ENCODE data around the gene OR2V2. TPM values are rescaled to one million over a fixed set of nuclear protein-coding genes. Genes with fewer than 3 reads are reported as not detected.
A peak's percentile ranks its signal among the peaks of the same experiment; 100 is the strongest.
"Not testable (repeated sequence)": the region's sequence is repeated elsewhere in the genome, so short reads cannot be mapped to it uniquely, and the experiment has no call there.

OR2V2 gene
- total RNA-seq, 2 experiments from 2014 or later, result not detected

DNA sequence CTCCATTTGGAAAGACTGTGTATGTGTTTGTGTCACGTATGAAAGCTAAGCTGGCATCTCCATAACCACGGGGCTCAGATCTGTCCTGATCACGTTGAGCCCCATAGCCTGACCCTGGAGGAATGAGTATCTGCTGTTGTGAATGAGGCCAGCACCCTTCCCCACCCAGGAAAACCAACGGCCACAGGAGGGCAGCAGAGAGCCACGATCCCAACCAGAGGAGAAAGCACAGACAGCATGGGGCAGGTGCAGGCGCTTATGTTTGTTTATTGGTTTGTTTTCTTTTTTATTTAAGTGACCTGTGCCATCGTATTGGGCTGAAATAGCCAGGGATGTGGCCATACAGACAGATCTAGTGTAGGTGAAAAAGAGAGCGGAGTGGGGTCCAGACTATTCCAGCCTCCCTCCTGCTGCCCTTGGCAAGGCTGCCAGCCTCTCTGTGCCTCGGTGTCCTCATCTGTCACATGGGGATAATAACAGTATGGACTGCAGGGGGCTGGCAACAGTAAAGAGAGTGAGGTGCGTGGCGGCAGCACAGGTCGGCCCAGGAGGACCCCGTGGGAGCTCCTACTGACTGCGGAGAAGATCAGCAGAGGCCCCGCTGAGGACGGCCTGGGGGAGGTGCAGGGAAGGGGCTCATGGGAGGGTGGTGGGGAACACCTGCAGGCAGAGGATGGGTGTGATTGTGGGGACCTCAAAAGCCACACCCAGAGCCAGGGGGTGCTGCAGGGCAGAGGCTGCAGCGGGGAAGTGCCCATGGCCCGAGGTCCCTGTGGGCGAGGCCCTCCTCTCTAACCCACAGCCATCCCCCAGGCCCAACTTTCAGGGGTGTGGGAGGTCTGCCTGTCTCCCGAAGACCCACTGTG is 12.1 kb downstream of the OR2V2 start:
- Mint-ChIP-seq H3K4me1 (ENCODE audit: low read depth) (peaks cover 33% of the 10 kb centered on the region), H3K4me3 (peak overlapping the region; percentile 57), H3K27ac (peak overlapping the region; percentile 88), H3K27me3 (peaks cover 18% of the 10 kb centered on the region), H3K36me3 (no peaks in the 10 kb centered on the region), H3K9me3 (no peaks in the 10 kb centered on the region)
- CTCF ChIA-PET, result interaction anchor here (0.7 to 2.0 kb wide), 5 partner anchors 9 to 48 kb away, joined by 3 to 7 read pairs (median 4); no protein-coding TSS in a partner anchor
- intact Hi-C loops (cut with micrococcal nuclease), result loop anchor here (1.0 to 2.0 kb wide), 7 partner anchors 14 to 351 kb away; partner anchors contain the start of gene TRIM41
- POLR2A ChIA-PET, result interaction anchor here (0.8 kb wide), 1 partner anchor 101 kb away, joined by 3 read pairs; the partner anchor contains the start of gene TRIM52
- DNase-seq, result peak; percentile 96

DNA sequence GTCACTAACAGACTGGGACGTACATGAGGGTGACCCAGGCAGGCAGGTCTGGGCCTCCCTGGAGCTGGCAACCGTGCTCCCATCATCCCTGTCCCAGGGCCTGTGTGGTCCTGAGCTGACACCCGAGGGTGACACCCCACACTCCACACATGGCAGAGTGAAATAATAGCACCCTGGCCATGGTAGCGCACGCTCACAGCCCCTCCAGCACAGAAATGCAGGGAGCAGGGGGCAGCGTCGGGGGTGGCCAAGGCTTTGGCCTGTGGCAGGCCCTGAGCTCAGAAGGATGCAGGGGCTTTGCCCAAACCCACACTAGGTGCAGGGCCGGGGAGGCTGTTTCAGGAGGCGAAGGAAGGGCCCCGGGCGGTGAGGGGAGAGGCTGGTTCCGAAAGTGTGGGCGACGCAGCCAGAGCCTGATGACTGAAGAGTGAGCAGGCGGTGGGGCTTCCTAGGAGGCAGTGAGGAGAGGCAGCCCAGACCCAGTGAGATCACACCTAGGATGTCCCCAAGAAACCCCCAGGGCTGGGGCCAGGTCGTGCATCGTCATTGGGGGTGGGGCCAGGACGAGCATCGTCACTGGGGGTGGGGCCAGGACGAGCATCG is 12.9 kb downstream of the OR2V2 start:
- H3K4me3 Mint-ChIP-seq, result peak overlapping the region; percentile 57
- DNase-seq, result peak; percentile 92
- H3K4me1 Mint-ChIP-seq (ENCODE audit: low read depth), result peaks cover 32% of the 10 kb centered on the region
- H3K9me3 Mint-ChIP-seq, result no peaks in the 10 kb centered on the region
- ChIA-PET POLR2A (interaction anchor here (0.8 kb wide), 1 partner anchor 101 kb away, joined by 3 read pairs; the partner anchor contains the start of gene TRIM52), CTCF (interaction anchor here (1.0 to 2.0 kb wide), 4 partner anchors 12 to 47 kb away, joined by 3 to 7 read pairs (median 4); no protein-coding TSS in a partner anchor)
- intact Hi-C loops (cut with micrococcal nuclease), result loop anchor here (1.0 to 2.0 kb wide), 6 partner anchors 29 to 351 kb away; partner anchors contain the start of gene TRIM41
- peak overlapping the region; percentile 88 for H3K27ac Mint-ChIP-seq
- no peaks in the 10 kb centered on the region for H3K36me3 Mint-ChIP-seq
- peaks cover 20% of the 10 kb centered on the region for H3K27me3 Mint-ChIP-seq

DNA sequence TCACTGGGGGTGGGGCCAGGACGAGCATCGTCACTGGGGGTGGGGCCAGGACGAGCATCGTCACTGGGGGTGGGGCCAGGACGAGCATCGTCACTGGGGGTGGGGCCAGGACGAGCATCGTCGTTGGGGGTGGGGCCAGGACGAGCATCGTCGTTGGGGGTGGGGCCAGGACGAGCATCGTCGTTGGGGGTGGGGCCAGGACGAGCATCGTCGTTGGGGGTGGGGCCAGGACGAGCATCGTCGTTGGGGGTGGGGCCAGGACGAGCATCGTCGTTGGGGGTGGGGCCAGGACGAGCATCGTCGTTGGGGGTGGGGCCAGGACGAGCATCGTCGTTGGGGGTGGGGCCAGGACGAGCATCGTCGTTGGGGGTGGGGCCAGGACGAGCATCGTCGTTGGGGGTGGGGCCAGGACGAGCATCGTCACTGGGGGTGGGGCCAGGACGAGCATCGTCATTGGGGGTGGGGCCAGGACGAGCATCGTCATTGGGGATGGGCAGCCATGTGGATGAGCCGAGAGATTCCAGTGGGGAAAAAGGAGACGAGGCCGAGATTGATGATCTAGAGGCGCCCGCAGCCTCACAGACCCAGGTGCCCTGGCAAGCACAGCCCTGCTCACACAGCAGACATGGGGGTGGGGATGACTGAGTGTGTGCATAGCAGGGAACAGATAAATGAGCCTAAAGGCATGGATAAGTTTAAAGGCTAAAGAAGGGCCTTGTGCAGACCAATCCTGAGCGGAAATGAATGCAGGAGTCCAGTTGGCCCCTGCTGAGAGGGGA is 13.6 kb downstream of the OR2V2 start:
- Mint-ChIP-seq H3K4me3 (peak overlapping the region; percentile 75), H3K27ac (peak overlapping the region; percentile 89), H3K27me3 (peaks cover 26% of the 10 kb centered on the region), H3K4me1 (ENCODE audit: low read depth) (peaks cover 34% of the 10 kb centered on the region)
- CTCF ChIA-PET, result interaction anchor here (1.0 to 1.1 kb wide), 3 partner anchors 24 to 29 kb away, joined by 4 to 5 read pairs (median 4); no protein-coding TSS in a partner anchor
- H3K36me3 Mint-ChIP-seq, H3K9me3 Mint-ChIP-seq: not testable (repeated sequence)
- POLR2A ChIA-PET, result interaction anchor here (1.4 kb wide), 1 partner anchor 28 kb away, joined by 4 read pairs; no protein-coding TSS in a partner anchor
- intact Hi-C loops (cut with micrococcal nuclease), result loop anchor here (1.0 to 2.0 kb wide), 6 partner anchors 28 to 352 kb away; partner anchors contain the start of gene TRIM41
- DNase-seq, result peak; percentile 77

DNA sequence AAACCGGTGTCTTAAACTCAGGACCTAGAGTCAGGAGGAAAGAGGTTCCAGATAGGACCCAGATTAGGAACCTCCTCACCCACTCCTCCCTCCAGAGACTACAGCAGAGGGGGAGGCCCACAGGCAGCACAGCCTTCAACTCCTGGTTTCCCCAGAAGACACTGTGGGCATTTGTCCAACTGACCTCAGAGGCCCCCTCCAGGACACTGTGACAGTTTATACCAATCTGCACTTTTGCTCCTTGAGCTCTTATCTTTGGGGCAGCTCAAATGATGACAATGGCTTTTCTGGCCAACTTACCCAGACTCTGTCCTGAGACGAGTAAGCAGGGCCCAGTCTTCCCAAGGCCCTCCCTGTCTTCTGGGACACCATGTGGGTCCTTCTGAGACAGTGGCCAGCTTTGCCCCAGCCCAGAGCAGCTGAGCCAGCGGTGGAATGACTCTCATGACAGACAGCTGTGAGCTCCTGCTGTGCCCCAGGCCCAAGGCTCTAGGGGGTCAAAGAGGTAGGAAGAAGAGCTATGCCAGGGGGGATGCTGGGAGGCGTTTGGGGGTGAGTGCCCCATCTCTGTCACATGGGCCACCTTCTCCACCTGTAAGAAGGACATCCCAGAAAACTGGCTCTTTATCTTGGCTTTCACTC is 14.3 kb downstream of the OR2V2 start:
- Mint-ChIP-seq H3K4me3 (peak overlapping the region; percentile 75), H3K36me3 (peaks cover 2% of the 10 kb centered on the region), H3K4me1 (ENCODE audit: low read depth) (peaks cover 39% of the 10 kb centered on the region), H3K27ac (peak overlapping the region; percentile 89), H3K27me3 (peaks cover 28% of the 10 kb centered on the region), H3K9me3 (no peaks in the 10 kb centered on the region)
- DNase-seq, result no peak
- CTCF ChIA-PET, result interaction anchor here (1.0 kb wide), 1 partner anchor 23 kb away, joined by 4 read pairs; no protein-coding TSS in a partner anchor
- POLR2A ChIA-PET, result interaction anchor here (1.4 kb wide), 1 partner anchor 27 kb away, joined by 4 read pairs; no protein-coding TSS in a partner anchor
- intact Hi-C loops (cut with micrococcal nuclease), result loop anchor here (2.0 kb wide), 3 partner anchors 27 to 353 kb away; no protein-coding TSS in a partner anchor

DNA sequence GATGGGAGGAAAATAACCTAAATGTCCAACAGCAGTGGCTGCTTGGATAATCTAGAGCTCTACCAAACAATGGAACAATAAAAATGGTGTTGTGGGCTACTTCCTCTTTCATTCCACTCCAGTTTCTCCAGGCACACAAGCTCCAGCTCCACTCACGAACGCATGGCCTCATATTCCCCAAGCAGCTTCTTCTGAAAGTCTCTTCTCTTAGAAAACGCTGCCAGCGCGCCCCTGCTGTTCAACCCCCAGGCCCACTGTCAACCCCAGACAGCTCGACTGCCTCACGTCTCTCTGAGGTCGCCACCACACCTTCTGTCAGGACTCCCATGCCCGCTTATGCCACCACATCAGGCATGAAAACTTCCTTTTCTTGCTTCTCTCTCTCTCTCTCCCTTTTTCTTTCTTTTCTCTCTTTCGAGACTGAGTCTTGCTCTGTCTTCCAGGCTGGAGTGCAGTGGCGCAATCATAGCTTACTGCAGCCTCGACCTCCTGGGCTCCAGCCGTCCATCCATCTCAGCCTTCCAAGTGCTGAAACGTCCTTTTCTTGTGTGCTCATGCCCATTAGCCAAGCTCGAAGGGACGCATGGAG is 16.2 kb downstream of the OR2V2 start:
- POLR2A ChIA-PET, result no interaction called here
- H3K9me3 Mint-ChIP-seq, result no peaks in the 10 kb centered on the region
- peak overlapping the region; percentile 55 for H3K4me3 Mint-ChIP-seq
- intact Hi-C loops (cut with micrococcal nuclease), result no loop called here
- peaks cover 53% of the 10 kb centered on the region for H3K4me1 Mint-ChIP-seq (ENCODE audit: low read depth)
- CTCF ChIA-PET, result interaction anchor here (0.9 kb wide), 1 partner anchor 21 kb away, joined by 3 read pairs; no protein-coding TSS in a partner anchor
- H3K27me3 Mint-ChIP-seq, result peaks cover 43% of the 10 kb centered on the region
- H3K27ac Mint-ChIP-seq, result peak overlapping the region; percentile 44
- no peak for DNase-seq
- H3K36me3 Mint-ChIP-seq, result peaks cover 2% of the 10 kb centered on the region

GRCh38 chr5:181164076-181164952 is 16.9 kb downstream of the OR2V2 start:
- intact Hi-C loops (cut with micrococcal nuclease), result no loop called here
- Mint-ChIP-seq H3K9me3 (no peaks in the 10 kb centered on the region), H3K4me1 (ENCODE audit: low read depth) (peaks cover 58% of the 10 kb centered on the region), H3K27me3 (peaks cover 48% of the 10 kb centered on the region), H3K27ac (peak overlapping the region; percentile 44), H3K36me3 (peaks cover 2% of the 10 kb centered on the region), H3K4me3 (peak overlapping the region; percentile 55)
- ChIA-PET POLR2A (no interaction called here), CTCF (no interaction called here)
- no peak for DNase-seq

GRCh38 chr5:181166812-181167733 is 19.7 kb downstream of the OR2V2 start:
- no peak overlapping the region for H3K4me3 Mint-ChIP-seq
- peaks cover 2% of the 10 kb centered on the region for H3K36me3 Mint-ChIP-seq
- no peaks in the 10 kb centered on the region for H3K9me3 Mint-ChIP-seq
- H3K27ac Mint-ChIP-seq, result peak overlapping the region; percentile 3
- DNase-seq, result no peak
- peaks cover 69% of the 10 kb centered on the region for H3K27me3 Mint-ChIP-seq
- ChIA-PET CTCF (interaction anchor here (1.5 to 1.8 kb wide), 2 partner anchors 22 to 40 kb away, joined by 3 to 9 read pairs; no protein-coding TSS in a partner anchor), POLR2A (no interaction called here)
- intact Hi-C loops (cut with micrococcal nuclease), result no loop called here
- H3K4me1 Mint-ChIP-seq (ENCODE audit: low read depth), result peaks cover 53% of the 10 kb centered on the region

GRCh38 chr5:181167814-181168488 is 20.6 kb downstream of the OR2V2 start:
- peaks cover 57% of the 10 kb centered on the region for H3K4me1 Mint-ChIP-seq (ENCODE audit: low read depth)
- peak; percentile 54 for DNase-seq
- peaks cover 71% of the 10 kb centered on the region for H3K27me3 Mint-ChIP-seq
- H3K27ac Mint-ChIP-seq, result no peak overlapping the region
- POLR2A ChIA-PET, result no interaction called here
- H3K36me3 Mint-ChIP-seq, result peaks cover 2% of the 10 kb centered on the region
- CTCF ChIA-PET, result interaction anchor here (0.8 to 1.8 kb wide), 4 partner anchors 11 to 39 kb away, joined by 3 to 9 read pairs (median 3); no protein-coding TSS in a partner anchor
- H3K4me3 Mint-ChIP-seq, result no peak overlapping the region
- intact Hi-C loops (cut with micrococcal nuclease), result loop anchor here (2.0 kb wide), 1 partner anchor 15 kb away; no protein-coding TSS in a partner anchor
- no peaks in the 10 kb centered on the region for H3K9me3 Mint-ChIP-seq

GRCh38 chr5:181168595-181169118 is 21.3 kb downstream of the OR2V2 start:
- POLR2A ChIA-PET, result interaction anchor here (0.9 kb wide), 1 partner anchor 9 kb away, joined by 3 read pairs; no protein-coding TSS in a partner anchor

More at GRCh38 chr5:181168595-181169118, 21.3 kb downstream of the OR2V2 start:
- Mint-ChIP-seq H3K27me3 (peaks cover 73% of the 10 kb centered on the region), H3K9me3 (no peaks in the 10 kb centered on the region), H3K36me3 (peaks cover 2% of the 10 kb centered on the region), H3K4me3 (peak overlapping the region; percentile 15), H3K27ac (no peak overlapping the region), H3K4me1 (ENCODE audit: low read depth) (peaks cover 59% of the 10 kb centered on the region)
- CTCF ChIA-PET, result interaction anchor here (0.8 to 1.8 kb wide), 5 partner anchors 10 to 39 kb away, joined by 3 to 9 read pairs (median 3); no protein-coding TSS in a partner anchor
- intact Hi-C loops (cut with micrococcal nuclease), result loop anchor here (2.0 kb wide), 1 partner anchor 14 kb away; no protein-coding TSS in a partner anchor
- no peak for DNase-seq
